HG02798 (cell line): ENCODE data around the gene NLGN4Y.

Experiments used
- ATAC-seq: cut with Tn5 transposase; IDR thresholded peaks from one replicate; pipeline ENCODE4 v1.9.1; 2021; ENCODE audit warnings: mild to moderate bottlenecking; ENCODE audit not compliant: unreplicated experiment, poor library complexity

The NLGN4Y gene

DNA sequence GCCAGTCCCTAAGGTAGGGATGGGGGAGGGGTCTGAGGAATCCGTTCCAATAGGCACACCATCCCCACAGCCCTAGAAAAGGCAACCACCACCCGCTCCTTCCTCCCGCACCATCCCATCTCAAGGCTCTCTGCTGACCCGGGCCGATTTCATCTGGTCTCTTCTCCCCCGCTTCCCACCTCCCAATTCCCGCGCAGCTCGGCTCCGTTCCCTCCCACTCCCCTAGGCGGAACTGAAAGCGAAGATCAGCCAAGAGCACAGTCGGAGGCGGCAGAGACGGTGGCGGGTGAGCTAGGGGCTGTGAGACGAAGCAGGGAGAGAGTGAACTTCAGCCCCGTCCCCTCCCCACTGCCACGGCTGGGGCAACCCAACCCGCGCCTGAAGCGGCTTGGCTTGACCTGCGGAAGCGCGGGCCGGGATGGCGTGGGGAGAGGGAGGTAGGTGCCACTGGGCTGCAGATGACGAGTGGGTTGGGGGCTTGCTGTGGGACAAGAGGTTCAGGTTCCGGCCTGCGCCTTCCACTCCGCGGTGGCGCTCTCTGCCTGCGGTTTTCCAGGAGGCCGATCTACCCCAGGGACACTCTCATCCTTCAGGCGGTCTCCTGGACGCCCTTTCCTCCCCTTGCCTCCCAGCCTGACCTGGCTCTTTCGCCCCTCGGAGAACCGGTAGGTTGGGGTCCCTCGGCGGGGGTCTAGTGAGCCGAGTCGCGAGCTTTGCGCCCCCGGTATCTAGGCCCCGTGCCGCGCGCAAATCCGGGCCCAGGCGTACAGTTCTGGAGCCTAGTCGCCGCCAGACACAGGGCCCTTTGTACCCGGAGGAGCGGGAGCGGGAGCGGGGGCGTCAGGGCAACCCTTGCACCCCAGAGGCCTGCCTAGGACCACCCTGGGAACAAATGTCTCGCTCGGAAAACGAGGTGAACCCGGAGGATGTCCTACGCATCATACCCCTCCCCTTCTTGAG is at the start of gene NLGN4Y:
Gene NLGN4Y (plus strand): TSS at position 258 of the 960 bp plus-strand sequence. CDS start 97,591 bp downstream, outside the sequence.
- ATAC-seq, result peak; percentile 73

DNA sequence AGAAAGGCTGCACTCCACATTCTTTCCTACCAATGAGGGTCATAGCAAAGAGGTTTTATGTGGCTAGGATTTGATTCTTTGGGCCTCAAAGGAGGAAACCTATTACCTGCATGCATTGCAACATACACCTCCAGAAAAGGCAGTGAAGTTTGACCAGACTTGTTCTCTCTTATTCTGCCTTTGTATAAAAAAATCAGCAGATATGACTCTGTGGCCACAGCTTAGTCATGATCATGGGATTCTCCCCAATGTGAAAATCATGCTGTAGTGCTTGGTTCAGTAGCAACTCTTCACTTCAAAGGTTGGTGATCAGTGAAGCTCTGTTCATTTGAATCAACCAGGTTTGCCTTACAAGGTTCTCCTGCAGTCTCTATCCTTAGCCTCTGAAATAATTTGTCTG is 38.4 kb upstream of the NLGN4Y start:
- ATAC-seq, result no peak

GRCh38 chrY:14490226-14490625 is 34.1 kb upstream of the NLGN4Y start:
- no peak for ATAC-seq

- no peak for ATAC-seq
Measured at GRCh38 chrY:14498071-14498470, 26.3 kb upstream of the NLGN4Y start.

DNA sequence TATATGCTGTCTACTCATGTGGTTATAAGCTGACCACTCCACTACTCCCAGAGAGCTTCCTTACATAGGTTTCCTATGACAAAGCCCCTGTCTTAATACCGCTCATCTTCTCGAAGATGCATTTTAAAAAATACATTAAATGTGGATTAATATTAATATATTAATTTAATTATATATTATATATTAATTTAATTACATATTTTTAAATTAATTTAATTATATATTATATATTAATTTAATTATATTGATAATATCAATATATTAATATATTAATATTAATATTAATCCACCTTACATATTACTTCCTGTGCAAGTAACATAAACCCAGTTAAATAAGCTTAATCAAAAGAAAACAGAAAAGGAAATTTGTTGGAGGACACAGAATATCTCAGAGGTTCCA is 19.7 kb upstream of the NLGN4Y start:
- no peak for ATAC-seq

DNA sequence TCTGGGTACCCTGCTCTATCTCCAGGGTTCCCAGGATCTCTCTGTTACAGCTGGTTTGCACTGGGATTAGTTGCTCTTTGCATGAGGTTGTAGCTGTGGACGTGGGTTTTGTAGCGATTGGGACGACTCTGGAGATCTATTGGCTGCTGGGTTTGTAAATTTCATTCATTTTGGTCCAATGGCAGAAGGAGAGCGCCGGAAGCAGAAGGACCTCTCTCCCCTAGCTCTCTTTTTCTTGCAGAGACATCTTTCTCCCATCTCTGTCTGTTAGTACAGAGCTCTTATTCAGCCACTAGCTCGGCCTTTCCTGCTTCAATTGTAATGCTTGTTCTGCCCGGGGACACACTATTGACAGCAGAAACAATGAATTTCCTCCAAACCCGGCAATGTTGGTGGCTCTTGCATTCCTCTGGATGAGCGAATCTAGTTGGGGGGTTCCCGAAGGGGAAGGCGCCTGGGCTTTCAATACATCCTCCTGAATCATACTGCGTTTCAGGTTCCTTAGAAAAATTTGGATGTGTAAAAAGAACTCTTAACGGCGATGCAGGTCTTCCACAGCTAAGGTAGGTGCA is 1.9 kb upstream of the NLGN4Y start:
- ATAC-seq, result peak; percentile 47

DNA sequence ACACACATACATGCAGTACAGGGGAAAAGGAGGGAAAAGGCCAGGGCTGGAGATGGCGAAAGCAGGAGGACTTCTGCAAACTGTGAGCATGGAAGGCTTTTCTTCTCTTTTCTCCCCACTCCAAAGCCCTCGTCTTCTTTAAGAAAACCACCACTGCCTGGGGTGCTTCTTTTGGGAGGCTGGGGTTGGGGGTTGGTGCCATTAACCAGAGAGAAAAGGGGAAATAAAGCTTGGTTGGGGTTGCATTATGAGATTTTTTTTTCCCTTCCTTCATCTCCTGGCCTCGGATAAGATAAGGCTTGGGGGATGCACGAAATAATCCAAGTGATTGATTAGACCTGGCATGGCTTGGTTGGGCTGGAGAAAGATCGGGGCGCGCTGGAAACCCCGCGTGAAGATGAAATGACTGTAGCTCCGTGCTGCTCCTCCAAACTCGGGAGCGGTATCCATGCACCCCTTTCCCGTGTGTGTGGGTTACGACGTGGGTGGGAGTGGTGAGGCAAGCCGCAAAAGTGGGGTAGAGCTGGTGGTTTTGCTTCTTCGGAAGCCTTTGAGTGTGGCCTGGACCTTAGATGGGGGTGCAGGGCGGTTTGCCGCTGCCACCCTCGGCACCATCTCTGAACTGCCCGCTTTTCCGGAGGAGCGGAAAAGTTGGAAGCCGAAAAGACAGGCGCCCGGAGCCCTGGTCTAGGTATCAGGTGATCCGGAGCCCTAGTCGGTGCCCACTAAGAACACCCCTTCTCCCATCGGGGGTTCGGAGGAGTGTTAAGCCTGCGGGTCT is 648 bp upstream of the NLGN4Y start:
- peak; percentile 13 for ATAC-seq

DNA sequence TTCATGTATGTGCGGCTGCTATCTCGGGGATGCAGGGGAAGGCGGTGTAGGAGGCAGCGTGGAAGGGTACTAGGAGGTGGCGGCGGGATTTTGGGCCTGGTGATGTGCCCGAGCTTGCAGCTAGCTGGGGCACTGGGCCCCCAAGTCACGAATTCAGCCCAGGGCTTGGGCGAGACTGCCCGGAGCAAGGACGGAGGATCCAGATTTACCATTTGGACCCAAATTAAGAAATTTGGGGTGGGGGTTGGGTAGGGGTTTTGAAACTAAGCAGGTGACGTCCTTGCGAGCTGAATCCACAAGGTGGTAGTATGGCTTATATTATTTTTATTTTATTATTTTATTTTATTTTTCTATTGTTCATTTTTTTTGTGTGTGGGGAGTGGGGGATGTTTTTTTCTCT is 986 bp downstream of the NLGN4Y start:
- ATAC-seq, result no peak

DNA sequence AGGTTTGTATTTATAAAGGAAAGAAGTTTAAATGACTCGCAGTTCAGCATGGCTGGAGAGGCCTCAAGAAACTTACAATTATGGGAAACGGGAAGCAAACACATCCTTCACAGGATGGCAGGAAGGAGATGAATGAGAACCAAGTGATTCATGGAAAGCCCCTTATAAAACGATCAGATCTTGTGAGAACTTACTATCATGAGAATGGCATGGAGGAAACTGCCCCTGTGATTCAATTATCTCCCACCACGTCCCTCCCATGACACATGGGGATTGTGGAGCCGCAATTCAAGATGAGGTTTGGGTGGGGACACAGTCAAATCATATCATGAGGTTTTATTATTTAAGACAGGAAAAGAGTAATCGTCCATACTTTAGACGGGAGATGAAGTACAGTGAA is 4.0 kb downstream of the NLGN4Y start:
- no peak for ATAC-seq

DNA sequence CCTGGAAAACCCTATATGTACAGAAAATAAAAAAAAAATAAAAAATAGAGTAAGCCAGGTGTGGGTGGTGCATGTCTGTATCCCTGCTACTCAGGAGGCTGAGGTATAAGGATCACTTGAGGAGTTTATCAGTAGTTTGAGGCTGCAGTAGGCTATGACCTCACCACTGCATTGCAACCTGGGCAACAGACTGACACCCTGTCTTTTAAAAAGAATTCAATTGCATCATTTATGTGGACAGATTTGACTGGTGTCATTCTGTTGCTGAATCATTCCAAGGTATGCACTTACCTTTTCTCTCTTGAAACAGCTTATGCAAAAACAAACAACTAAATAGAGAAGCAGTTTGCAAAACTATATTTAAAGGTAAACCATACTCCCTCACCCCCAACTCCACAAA is 12.4 kb downstream of the NLGN4Y start:
- ATAC-seq, result no peak

- no peak for ATAC-seq
Measured at GRCh38 chrY:14543506-14543905, 19.2 kb downstream of the NLGN4Y start.

- ATAC-seq, result no peak
Measured at GRCh38 chrY:14581294-14581693, 57.0 kb downstream of the NLGN4Y start.

GRCh38 chrY:14586725-14587124 is 62.4 kb downstream of the NLGN4Y start:
- ATAC-seq, result peak; percentile 76

- ATAC-seq, result no peak
Measured at GRCh38 chrY:14601372-14601771, 77.0 kb downstream of the NLGN4Y start.

DNA sequence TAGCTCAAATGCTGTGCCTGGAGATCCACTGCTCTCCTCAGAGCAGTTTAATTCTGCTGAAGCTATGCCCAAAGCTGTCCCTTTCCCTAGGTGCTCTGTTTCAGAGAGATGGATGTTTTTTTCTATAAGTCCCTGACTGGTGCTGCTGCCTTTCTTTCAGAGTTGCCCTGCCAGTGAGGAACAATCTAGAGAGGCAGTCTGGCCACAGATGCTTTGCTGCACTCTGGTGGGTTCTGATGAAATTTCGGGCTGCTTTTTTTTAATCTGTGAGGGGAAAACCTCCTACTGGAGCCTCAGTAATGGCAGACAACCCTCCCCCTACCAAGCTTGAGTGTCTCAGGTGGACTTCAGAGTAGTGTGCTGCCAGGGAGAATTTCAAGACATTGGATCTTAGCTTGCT is 93.3 kb downstream of the NLGN4Y start:
- no peak for ATAC-seq

DNA sequence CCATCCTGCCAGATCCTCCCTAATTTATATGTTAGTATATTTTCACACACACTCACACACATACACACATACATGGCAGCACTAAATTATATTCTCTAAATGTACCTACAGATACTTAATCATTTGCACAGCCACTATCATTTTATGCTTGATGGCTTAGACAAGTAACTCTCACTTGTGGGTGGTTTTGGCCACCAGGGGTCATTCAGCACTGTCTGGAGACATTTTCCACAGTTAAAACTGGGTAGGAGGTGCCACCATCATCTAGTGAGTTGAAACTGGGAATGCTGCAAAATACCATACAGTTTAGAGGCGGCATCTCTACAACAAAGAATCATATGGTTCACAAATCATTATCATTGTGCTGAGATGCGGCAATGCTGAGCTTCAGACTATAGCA is 94.2 kb downstream of the NLGN4Y start:
- ATAC-seq, result no peak

DNA sequence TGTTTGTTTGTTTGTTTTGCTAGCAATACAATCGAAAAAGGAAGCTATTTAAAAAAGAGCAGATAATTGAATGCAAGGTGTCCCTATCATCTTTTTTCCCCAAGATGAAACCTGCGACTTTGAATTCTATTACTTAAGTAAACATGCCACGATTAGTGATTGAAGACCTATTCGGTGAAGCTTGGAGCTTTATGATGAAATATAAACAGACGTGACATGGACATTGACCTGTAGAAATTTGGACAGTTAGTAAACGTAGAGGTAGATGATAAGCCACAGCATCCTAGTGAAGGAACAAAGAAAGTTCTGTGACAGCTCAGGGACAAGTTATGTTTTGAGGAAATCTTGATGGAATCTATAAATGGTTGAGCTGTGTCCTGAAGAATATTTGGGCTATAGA is 103.9 kb downstream of the NLGN4Y start:
- ATAC-seq, result no peak

GRCh38 chrY:14631676-14632075 is 107.3 kb downstream of the NLGN4Y start:
- ATAC-seq, result no peak

DNA sequence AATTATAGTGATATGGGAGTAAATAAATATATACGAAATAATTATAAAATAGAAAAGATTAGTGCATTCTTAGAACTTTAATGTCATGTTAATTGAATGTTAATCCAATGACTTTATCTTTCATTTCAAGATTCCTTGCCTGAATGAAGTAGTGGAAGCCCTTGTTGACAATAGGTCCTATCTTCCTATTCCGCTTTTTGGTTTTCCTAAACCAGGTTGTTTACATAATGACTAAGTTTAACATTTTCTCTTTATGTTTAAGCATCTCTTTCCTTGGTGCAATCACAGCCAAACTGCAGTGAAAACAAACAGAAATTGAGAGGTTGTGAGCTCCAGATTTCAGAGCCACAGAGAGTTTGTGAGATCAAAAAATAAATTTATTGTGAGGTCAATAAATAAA is 109.4 kb downstream of the NLGN4Y start:
- ATAC-seq, result no peak

DNA sequence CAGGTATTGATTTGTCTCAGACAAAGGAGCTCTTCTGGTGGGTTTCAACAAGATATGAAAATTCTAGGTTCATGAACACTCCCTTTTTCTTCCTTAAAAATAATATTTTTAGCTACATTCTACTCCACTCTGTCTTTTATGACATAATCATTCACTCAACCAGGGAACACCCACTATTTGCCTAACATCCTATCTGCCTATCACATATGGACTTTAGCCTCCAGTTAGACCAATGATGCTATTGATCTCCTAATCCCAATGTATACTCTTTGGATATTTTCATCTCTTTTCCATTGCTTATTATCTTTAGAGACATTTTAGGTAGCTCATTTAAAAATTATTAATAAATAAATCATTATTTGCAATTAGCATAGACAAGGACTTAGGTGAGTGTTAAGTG is 110.6 kb downstream of the NLGN4Y start:
- ATAC-seq, result no peak

- ATAC-seq, result no peak
Measured at GRCh38 chrY:14637551-14637950, 113.2 kb downstream of the NLGN4Y start.
